HEK293T (cell line): ENCODE measurements around the gene WWOX.

Experiments
- ARNT ChIP-seq: fragments of 450-650 bp; IDR thresholded peaks from 2 replicates; pipeline ENCODE4 v1.6.1; 2017; ENCODE audit warnings: mild to moderate bottlenecking
- BHLHE40 ChIP-seq: fragments of 450-650 bp; IDR thresholded peaks from 2 replicates; pipeline ENCODE4 v1.6.1; 2016; ENCODE audit warnings: mild to moderate bottlenecking, moderate library complexity, borderline replicate concordance
- CTBP1 ChIP-seq: fragments of 450-650 bp; IDR thresholded peaks from 2 replicates; pipeline ENCODE4 v1.6.1; 2016; ENCODE audit warnings: borderline replicate concordance
- ELF4 ChIP-seq: fragments of 450-650 bp; IDR thresholded peaks from 2 replicates; pipeline ENCODE4 v1.6.1; 2017; ENCODE audit warnings: antibody characterized with exemption
- FOXA1 ChIP-seq: fragments of 450-650 bp; IDR thresholded peaks from 2 replicates; pipeline ENCODE4 v1.6.1; 2016; ENCODE audit warnings: mild to moderate bottlenecking
- FOXK2 ChIP-seq: fragments of 450-650 bp; IDR thresholded peaks from 2 replicates; pipeline ENCODE4 v1.6.1; 2016; ENCODE audit warnings: mild to moderate bottlenecking
- FOXM1 ChIP-seq: fragments of 450-650 bp; IDR thresholded peaks from 2 replicates; pipeline ENCODE4 v1.6.1; 2017; ENCODE audit warnings: mild to moderate bottlenecking, borderline replicate concordance
- HDGF ChIP-seq: fragments of 450-650 bp; IDR thresholded peaks from 2 replicates; pipeline ENCODE4 v1.6.1; 2017; ENCODE audit warnings: antibody characterized with exemption, borderline replicate concordance
- NFRKB ChIP-seq: fragments of 450-650 bp; IDR thresholded peaks from 2 replicates; pipeline ENCODE4 v1.6.1; 2016; ENCODE audit warnings: mild to moderate bottlenecking, moderate library complexity
- PKNOX1 ChIP-seq: fragments of 450-650 bp; IDR thresholded peaks from 2 replicates; pipeline ENCODE4 v1.6.1; 2016
- SP1 ChIP-seq: fragments of 450-650 bp; IDR thresholded peaks from 2 replicates; pipeline ENCODE4 v1.6.1; 2017
- SUZ12 ChIP-seq: fragments of 450-650 bp; IDR thresholded peaks from 2 replicates; pipeline ENCODE4 v1.6.1; 2016; ENCODE audit warnings: mild to moderate bottlenecking
- TARDBP ChIP-seq: fragments of 450-650 bp; IDR thresholded peaks from 2 replicates; pipeline ENCODE4 v1.6.1; 2016
- ZNF384 ChIP-seq: fragments of 450-650 bp; IDR thresholded peaks from 2 replicates; pipeline ENCODE4 v1.6.1; 2016

- TF ChIP-seq SUZ12 (no peak), FOXA1 (no peak), SP1 (no peak), FOXM1 (no peak), BHLHE40 (no peak), ARNT (peak; percentile 74; the same call in 1 of the 2 replicates), FOXK2 (no peak), TARDBP (no peak), NFRKB (no peak), CTBP1 (no peak), HDGF (no peak), ELF4 (no peak), ZNF384 (no peak), PKNOX1 (peak; percentile 72)
These were observed 275.7 kb downstream of the WWOX start for GRCh38 chr16:78375055-78375679.
